Activated T-helper 1 cell treated with Interleukin-2 at 50 U/mL for 16 hours (primary cell): ENCODE results near the gene RMDN3.
A peak's percentile ranks its signal among the peaks of the same experiment; 100 is the strongest.

Experiments used
- DNase-seq: peaks from one replicate; pipeline ENCODE4 v3.0.0-alpha.2; 2020; ENCODE audit warnings: low read depth

RMDN3 gene

GRCh38 chr15:40772014-40772413 lies 17.0 kb upstream of the RMDN3 start:
- DNase-seq = no peak

GRCh38 chr15:40771242-40771641 lies 16.2 kb upstream of the RMDN3 start:
- DNase-seq = no peak

GRCh38 chr15:40770147-40770721 lies 15.2 kb upstream of the RMDN3 start:
- DNase-seq = no peak

GRCh38 chr15:40769274-40770146 lies 14.5 kb upstream of the RMDN3 start, which contains the start of gene C15orf62:
TSS of gene C15orf62 (plus strand) at chr15:40769980. CDS start at chr15:40770496, 516 bp downstream.
- DNase-seq = no peak

- DNase-seq = no peak
Measured at GRCh38 chr15:40768521-40769273, 13.6 kb upstream of the RMDN3 start.

- DNase-seq = no peak
Measured at GRCh38 chr15:40767838-40768500, 12.9 kb upstream of the RMDN3 start.

GRCh38 chr15:40766906-40767837 lies 12.1 kb upstream of the RMDN3 start:
- DNase-seq = no peak

- DNase-seq = no peak
Measured at GRCh38 chr15:40766194-40766815, 11.3 kb upstream of the RMDN3 start.

- no peak for DNase-seq
Measured at GRCh38 chr15:40764629-40765103, 9.6 kb upstream of the RMDN3 start.

GRCh38 chr15:40763801-40764628 lies 9.0 kb upstream of the RMDN3 start, which contains the start of gene GCHFR:
TSS of gene GCHFR (plus strand) at chr15:40764068. CDS start at chr15:40764181, 113 bp downstream.
- peak; percentile 66 for DNase-seq

GRCh38 chr15:40762919-40763800 lies 8.1 kb upstream of the RMDN3 start:
- peak; percentile 15 for DNase-seq

- DNase-seq = no peak
Measured at GRCh38 chr15:40759961-40760360, 4.9 kb upstream of the RMDN3 start.

GRCh38 chr15:40756938-40757337 lies 1.9 kb upstream of the RMDN3 start:
- no peak for DNase-seq

- DNase-seq = no peak
Measured at GRCh38 chr15:40755812-40756208, 756 bp upstream of the RMDN3 start.

GRCh38 chr15:40754574-40754882 lies 526 bp downstream of the RMDN3 start:
- no peak for DNase-seq

- no peak for DNase-seq
Measured at GRCh38 chr15:40751745-40752144, 3.3 kb downstream of the RMDN3 start.

GRCh38 chr15:40750885-40751284 lies 4.2 kb downstream of the RMDN3 start:
- no peak for DNase-seq

GRCh38 chr15:40749151-40749630 lies 5.9 kb downstream of the RMDN3 start:
- DNase-seq = no peak
